ENCODE measurements around the gene CTNNA2.

The CTNNA2 gene

GRCh38 chr2:79793006-79793405, 280.2 kb downstream of the CTNNA2 start:
- no peak for DNase-seq

- no peak for DNase-seq
Observed at GRCh38 chr2:79796641-79797040, 283.8 kb downstream of the CTNNA2 start.

GRCh38 chr2:79798776-79799175, 285.9 kb downstream of the CTNNA2 start:
- no peak for DNase-seq

GRCh38 chr2:79799729-79800128, 286.9 kb downstream of the CTNNA2 start:
- DNase-seq: no peak

DNA sequence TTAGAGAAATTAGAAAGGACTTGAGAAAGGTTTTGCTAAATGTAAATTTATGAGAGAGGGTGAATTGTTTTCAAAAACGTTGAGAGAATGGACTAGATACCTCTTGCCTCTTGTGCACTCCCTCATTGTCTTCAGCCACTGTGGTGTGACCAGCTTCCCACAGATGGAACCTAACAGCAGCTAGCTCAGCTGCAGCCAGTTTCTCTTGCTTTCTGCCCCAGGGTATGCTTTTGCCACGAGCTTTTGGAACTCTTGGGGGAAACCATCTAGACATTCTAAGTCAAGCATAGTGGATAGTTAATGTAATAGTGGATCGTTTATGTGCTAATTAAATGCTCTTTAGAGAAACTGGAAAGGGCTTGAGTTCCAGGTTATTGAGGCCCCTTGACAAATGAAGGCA, 288.2 kb downstream of the CTNNA2 start:
- no peak for DNase-seq

- no peak for DNase-seq
Observed at GRCh38 chr2:79817288-79817687, 304.4 kb downstream of the CTNNA2 start.

DNA sequence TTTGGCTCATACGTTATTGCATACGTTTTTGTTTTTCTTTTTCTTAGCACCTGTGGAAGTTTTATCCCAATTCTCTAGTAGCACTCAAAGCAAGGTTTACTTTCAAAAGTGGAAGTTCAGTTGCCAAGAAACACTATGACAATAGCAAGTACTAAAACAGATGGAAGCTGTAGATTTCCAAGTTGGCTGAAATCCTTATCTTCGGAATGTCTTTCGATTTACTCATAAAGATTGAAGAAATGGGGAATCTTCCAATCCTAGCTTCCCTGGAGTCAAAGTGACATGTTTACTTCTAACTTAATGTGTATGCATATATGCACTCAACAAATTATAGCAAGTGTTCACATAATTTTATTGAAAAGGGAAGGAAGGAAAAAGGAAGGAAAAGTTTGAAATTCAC, 307.4 kb downstream of the CTNNA2 start:
- no peak for DNase-seq

DNA sequence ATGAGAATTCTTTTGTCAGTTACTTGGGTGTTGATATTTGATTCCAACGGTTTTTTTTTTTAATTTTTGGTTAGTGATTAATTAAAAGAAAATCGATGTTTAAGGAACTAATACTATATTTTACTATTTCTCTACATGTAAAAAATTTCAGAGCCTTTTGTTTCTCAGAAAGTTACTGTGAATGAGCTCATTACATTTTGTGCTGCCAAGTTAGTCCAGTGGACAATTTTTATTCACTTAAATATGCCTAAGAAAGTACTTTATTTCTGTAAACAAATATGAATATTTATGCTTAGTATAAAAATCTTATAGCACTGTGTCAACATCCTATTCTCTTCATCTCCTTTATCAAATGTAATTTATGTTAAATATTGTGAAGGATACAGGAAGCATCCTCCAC, 309.3 kb downstream of the CTNNA2 start:
- no peak for DNase-seq

GRCh38 chr2:79824086-79824786, 311.4 kb downstream of the CTNNA2 start:
- DNase-seq: no peak

DNA sequence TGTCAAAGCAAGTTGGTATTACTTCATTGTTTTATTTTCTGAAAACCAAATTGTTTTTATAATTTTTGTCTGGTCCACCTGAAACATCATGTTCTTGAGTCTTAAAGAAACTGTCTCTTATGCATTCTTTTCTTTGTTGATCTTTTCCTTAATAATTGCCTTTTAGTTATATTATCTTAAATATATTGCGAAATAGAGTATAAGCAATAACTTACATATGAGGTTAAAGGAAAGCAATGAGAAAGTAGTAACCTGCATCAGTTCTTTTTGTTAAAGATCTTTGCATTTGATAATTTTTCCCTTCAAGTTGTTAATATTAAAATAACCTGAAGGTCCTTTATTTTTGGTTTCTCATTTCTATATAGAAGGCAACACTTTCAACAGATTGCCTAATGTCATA, 315.0 kb downstream of the CTNNA2 start:
- DNase-seq: no peak

DNA sequence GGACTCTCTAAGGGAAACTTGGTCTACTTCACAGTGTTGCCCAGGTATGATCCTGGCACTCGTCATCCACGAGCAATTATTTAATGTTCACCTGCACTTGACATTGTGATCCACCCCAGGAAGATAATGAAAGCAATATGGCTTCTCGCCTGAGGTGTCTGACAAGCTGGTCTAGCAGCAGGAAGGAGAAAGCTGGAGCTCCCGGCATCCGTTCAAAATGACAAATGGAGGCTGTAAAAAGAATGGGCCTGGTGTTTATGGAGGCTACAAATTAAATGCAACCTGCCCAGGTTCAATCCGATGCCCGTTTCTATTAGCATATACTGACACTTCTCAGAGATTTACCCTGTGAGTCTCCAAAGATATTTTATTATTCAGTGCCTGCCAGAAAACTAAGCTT, 317.6 kb downstream of the CTNNA2 start:
- DNase-seq: no peak

DNA sequence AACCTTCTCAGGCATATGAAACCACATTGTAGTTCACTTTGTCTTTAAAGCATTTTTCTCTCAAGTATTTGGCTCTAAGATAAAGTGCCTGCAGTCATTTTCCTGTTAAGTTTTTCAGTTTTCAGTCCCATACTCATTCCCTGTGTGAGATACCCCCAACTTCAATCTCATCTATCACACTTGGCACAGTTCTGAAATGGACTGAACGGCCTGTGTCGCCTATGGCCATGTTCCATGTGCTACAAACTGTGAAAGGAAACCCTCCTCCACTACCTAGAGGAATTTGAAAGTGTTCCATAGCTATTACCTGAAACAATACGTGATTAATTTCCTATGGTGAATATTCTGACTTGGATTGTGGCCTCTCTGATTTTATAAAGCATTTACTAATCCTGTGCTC, 319.1 kb downstream of the CTNNA2 start:
- DNase-seq: no peak

- peak; percentile 50 for DNase-seq
Observed at GRCh38 chr2:79832511-79833234, 319.8 kb downstream of the CTNNA2 start.

DNA sequence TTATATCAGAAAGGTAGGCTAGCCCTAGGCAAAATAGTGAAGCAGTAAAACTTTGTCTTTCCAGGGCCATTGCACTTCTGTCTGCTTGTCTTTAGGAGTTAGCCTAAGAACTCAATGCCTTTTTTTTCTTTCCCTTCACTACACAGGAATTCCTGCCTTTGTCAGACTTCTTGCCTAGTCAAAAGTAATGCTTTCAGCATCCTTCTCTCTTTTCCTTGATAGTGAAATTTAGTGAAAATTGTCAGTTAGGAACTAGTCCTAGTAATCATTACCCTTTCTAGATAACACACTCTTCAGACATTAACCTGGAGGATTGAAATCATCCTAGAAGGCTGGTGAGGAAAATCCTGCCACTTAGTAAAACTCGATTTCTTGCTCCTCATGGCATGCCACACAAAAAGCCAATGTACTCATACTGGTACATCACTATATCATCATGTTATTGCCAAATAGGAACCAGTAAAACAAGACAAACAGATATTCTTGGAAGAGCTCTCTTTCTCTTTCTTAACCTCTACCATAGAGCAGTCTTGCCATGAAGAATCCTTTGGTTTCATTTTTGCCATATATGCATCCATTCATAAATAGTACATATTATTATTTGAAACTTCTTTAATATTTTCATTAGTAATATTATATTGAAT, 320.5 kb downstream of the CTNNA2 start:
- no peak for DNase-seq

DNA sequence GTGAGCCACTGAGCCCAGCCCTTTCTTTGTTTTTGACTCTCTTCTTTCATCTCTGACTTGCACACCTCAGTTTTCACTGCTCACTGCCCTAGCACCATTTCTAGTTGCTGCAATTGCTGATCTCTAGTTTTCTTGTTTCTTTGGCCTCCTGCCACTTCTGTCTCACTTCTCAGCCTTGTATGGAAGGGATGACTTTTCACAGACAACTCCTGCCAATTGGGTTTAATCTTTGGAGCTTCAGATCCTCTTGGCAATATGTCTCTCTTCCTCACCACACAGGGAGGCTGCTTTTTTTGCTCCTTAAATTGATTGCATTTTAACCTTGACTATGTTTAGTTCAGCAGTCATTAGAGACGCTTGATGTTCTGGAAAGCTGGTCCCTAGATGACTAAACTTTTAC, 323.1 kb downstream of the CTNNA2 start:
- DNase-seq: peak; percentile 16

GRCh38 chr2:79844011-79844410, 331.2 kb downstream of the CTNNA2 start:
- DNase-seq: no peak

DNA sequence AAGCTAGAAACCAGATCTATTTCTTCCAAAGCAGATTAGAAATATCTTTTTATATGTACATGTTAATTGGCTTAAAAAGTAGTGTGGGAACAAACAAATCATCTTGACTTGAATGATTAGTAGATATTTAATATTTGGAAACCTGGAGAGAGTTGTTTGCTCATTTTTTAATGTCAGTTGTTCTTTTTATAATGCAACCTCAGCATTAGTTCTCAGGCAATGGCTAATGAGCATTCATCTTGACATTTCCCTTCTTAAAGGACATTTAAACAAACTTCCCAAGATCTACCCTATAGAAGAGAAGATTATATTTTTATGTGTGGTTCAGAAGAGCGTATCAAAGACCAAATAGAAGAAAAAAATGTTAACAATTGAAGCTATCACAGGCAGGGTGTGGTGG, 334.0 kb downstream of the CTNNA2 start:
- DNase-seq: no peak

GRCh38 chr2:79849241-79849640, 336.4 kb downstream of the CTNNA2 start:
- no peak for DNase-seq

DNA sequence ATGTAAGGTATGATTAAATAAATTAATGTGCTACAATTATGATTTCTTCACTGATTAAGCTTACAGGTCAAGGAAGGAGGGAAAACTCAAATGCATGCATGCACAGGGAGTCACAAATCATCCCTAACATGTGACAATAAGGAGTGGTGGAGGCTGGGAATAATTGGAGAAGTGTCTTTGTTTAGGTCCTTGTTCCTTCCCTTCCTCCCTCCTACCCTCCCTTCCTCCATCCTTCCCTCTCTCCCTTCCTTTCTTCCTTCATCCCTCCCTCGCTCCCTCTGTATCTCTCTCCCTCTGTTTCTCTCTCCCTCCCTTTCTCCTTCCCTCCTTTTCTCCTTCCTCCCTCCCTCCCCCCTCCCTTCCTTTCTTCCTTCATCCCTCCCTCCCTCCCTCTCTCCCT, 337.1 kb downstream of the CTNNA2 start:
- DNase-seq: no peak

DNA sequence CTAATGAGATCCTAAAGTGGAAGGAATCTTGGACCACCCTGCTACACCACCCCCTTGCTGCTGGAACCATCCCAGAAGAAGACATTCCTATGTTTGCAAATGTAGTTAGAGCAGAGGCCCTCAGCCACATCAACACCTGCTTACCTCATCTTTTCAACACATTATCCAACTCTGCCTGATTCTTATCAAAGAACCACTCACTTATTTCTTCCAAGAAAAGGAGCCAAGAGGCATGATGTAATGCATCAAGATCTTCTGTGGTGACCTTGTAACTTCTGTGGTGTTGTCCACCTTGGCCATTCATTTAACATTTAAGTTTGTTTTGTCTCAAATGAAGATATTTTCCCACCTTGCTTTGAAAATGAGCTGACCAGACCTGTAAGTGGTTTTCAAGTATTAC, 338.1 kb downstream of the CTNNA2 start:
- no peak for DNase-seq

- DNase-seq: no peak
Observed at GRCh38 chr2:79855264-79856006, 342.6 kb downstream of the CTNNA2 start.

DNA sequence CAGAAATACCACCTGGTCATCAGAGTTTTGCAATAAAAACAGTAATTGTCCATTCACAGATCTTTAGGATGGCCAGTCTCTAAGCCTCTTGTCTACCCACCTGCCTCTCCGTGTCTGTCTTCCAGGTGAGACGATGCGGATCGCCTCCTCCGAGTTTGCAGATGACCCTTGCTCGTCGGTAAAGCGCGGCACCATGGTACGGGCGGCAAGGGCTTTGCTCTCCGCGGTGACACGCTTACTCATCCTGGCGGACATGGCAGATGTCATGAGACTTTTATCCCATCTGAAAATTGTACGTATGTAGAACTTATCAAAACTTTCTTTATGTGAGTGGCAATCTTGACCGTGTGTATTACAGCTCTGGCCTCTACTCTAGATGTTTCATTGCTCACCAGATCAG, 345.0 kb downstream of the CTNNA2 start:
- no peak for DNase-seq

- no peak for DNase-seq
Observed at GRCh38 chr2:79860228-79861058, 347.6 kb downstream of the CTNNA2 start.
